Measurements from ENCODE around the gene BMP6. TPM values are rescaled to one million over a fixed set of nuclear protein-coding genes. Genes with fewer than 3 reads are reported as not detected.
A peak's percentile ranks its signal among the peaks of the same experiment; 100 is the strongest.

BMP6 gene
- total RNA-seq, 1 donor from 2014 or later = 0.41 TPM

DNA sequence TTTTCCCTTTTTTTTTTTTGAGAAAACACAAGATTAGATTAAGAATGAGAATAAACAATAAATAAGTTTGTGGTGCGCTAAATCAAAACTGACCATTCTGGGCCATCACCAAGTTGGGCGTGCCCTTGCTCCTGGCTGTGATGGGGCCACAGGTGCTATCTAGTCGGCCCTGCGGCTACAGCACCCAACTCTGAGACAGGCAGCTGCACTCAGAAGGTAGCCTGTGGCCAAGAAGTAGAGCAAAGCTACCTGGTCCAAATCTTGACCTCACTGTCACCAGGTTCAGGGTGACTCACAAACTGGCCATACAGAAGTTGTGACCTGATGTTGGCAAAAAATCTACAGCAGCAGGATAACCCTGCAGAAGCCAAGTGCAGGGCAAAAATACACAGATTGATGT lies 181.3 kb downstream of the BMP6 start:
- no peak overlapping the region for H3K4me2 ChIP-seq
- DNase-seq (ENCODE audit: low spot score) = no peak
- H3K27ac Mint-ChIP-seq = no peak overlapping the region
- H3K4me1 Mint-ChIP-seq = peaks cover 13% of the 10 kb centered on the region
- no peak overlapping the region for H3K27ac ChIP-seq
- H3K27me3 ChIP-seq = peaks cover 13% of the 10 kb centered on the region
- H3K4me1 ChIP-seq = peaks cover 8% of the 10 kb centered on the region
- H3K79me2 ChIP-seq (ENCODE audit: low read depth) = peaks cover 48% of the 10 kb centered on the region
- H3K9me3 ChIP-seq (ENCODE audit: low read depth) = no peaks in the 10 kb centered on the region
- no peak overlapping the region for H3K9ac ChIP-seq
- H3K27me3 Mint-ChIP-seq (ENCODE audit: insufficient read depth, low read depth) = peaks cover 3% of the 10 kb centered on the region
- TF ChIP-seq, protein P1, sequence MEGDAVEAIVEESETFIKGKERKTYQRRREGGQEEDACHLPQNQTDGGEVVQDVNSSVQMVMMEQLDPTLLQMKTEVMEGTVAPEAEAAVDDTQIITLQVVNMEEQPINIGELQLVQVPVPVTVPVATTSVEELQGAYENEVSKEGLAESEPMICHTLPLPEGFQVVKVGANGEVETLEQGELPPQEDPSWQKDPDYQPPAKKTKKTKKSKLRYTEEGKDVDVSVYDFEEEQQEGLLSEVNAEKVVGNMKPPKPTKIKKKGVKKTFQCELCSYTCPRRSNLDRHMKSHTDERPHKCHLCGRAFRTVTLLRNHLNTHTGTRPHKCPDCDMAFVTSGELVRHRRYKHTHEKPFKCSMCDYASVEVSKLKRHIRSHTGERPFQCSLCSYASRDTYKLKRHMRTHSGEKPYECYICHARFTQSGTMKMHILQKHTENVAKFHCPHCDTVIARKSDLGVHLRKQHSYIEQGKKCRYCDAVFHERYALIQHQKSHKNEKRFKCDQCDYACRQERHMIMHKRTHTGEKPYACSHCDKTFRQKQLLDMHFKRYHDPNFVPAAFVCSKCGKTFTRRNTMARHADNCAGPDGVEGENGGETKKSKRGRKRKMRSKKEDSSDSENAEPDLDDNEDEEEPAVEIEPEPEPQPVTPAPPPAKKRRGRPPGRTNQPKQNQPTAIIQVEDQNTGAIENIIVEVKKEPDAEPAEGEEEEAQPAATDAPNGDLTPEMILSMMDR (IDR thresholded peaks at IDR 0.05) = no peak
- TF ChIP-seq EZH2 (IDR thresholded peaks at IDR 0.05) (no peak), EZH2phosphoT487 (IDR thresholded peaks at IDR 0.05) (no peak)
- no peak overlapping the region for H2AFZ ChIP-seq (replicated peaks)
- H3K36me3 Mint-ChIP-seq = peaks cover 15% of the 10 kb centered on the region
- no peak overlapping the region for H3K4me3 ChIP-seq
- peaks cover 14% of the 10 kb centered on the region for H3F3A ChIP-seq (ENCODE audit: low read depth)
- peaks cover 21% of the 10 kb centered on the region for H4K20me1 ChIP-seq (ENCODE audit: low read depth)
- H3K4me3 Mint-ChIP-seq = no peak overlapping the region
- H3K9me3 Mint-ChIP-seq = no peaks in the 10 kb centered on the region
- no peaks in the 10 kb centered on the region for H3K36me3 ChIP-seq

DNA sequence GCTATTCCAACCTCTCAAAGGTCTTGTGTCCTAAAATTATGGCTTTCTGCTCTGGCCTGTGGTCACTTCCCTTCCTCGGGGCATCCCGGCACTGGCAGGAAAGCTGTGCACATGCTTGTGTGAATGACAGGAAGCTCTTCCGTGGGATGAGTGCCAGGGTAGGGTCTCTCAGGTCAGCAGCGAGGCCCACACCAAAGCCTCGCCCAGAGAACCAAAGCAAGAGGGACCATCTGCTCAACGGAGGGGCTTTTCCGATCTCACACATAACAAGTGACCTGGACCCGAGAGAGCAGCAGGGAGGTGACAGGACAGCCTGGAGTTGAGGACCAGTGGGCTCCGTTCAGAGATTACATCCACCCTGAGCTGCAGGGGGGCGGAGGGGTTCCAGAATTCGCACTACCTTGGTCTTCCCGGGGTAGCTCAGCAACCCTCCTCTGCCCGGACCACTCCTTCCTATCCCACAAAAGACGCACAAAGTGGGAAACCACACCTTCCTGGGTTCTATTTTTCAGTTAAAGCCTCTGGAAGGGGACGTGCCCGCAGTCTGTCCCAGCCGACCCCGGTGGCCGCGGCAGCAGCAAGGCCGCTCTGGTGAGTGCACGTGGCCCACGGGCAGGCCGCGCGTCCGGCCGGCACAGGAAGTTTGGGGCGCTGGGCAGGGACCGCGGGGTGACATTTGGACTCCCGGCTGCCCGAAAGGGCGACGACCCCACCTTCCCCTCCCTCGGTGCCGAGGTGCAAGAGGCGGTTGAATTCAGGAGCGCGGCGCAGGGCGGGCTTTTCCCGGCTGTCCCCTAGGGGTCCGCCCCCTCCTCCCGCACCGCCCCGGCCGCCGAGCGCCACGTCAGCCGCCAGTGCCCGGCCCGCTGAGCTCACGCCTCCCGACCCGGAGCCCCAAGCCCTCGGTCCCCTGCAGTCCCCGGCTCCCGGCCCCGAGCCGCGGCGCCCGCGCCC lies 183.7 kb downstream of the BMP6 start:
- Histone ChIP-seq H3K9ac (peak overlapping the region; percentile 6), H3K27ac (no peak overlapping the region), H3K4me3 (peak overlapping the region; percentile 53), H3K4me1 (peaks cover 20% of the 10 kb centered on the region), H2AFZ (replicated peaks) (peak overlapping the region; percentile 90), H3K36me3 (no peaks in the 10 kb centered on the region), H3K4me2 (peak overlapping the region; percentile 77), H4K20me1 (ENCODE audit: low read depth) (peaks cover 21% of the 10 kb centered on the region), H3K27me3 (peaks cover 29% of the 10 kb centered on the region), H3F3A (ENCODE audit: low read depth) (peaks cover 26% of the 10 kb centered on the region), H3K79me2 (ENCODE audit: low read depth) (peaks cover 48% of the 10 kb centered on the region), H3K9me3 (ENCODE audit: low read depth) (no peaks in the 10 kb centered on the region)
- H3K4me3 Mint-ChIP-seq = peak overlapping the region; percentile 90
- peak overlapping the region; percentile 24 for H3K27ac Mint-ChIP-seq
- H3K27me3 Mint-ChIP-seq (ENCODE audit: insufficient read depth, low read depth) = peaks cover 3% of the 10 kb centered on the region
- peaks cover 6% of the 10 kb centered on the region for H3K36me3 Mint-ChIP-seq
- H3K4me1 Mint-ChIP-seq = peaks cover 13% of the 10 kb centered on the region
- TF ChIP-seq, protein P1 (IDR thresholded peaks at IDR 0.05) = no peak
- TF ChIP-seq EZH2phosphoT487 (IDR thresholded peaks at IDR 0.05) = no peak
- peak; percentile 1 for TF ChIP-seq EZH2 (IDR thresholded peaks at IDR 0.05)
- peak; percentile 77 for DNase-seq (ENCODE audit: low spot score)
- H3K9me3 Mint-ChIP-seq = no peaks in the 10 kb centered on the region

DNA sequence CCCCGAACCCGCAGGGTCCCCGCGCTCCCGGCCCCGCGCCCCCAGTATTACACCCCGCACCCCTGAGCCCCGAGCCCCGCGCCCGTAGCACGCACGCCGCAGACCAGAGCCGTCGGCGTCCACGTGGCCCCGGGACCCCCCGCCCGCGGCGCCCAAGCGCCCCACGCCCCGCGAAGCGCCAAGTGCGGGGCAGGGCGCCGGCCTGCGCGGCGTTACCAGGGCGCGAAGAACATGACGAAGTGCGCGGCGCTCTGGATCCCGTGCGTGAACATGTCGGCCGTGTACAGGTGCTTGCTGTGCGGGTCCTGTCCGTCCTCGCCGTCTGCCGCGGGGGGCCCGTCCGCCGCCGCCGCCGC lies 184.4 kb downstream of the BMP6 start:
- Histone ChIP-seq H3K36me3 (no peaks in the 10 kb centered on the region), H3K79me2 (ENCODE audit: low read depth) (peaks cover 48% of the 10 kb centered on the region), H3K9ac (no peak overlapping the region), H3K27ac (no peak overlapping the region), H2AFZ (replicated peaks) (peak overlapping the region; percentile 90), H3K4me2 (peak overlapping the region; percentile 77), H4K20me1 (ENCODE audit: low read depth) (peaks cover 21% of the 10 kb centered on the region), H3K4me1 (peaks cover 20% of the 10 kb centered on the region), H3K27me3 (peaks cover 35% of the 10 kb centered on the region), H3K9me3 (ENCODE audit: low read depth) (no peaks in the 10 kb centered on the region), H3F3A (ENCODE audit: low read depth) (peaks cover 26% of the 10 kb centered on the region), H3K4me3 (peak overlapping the region; percentile 53)
- Mint-ChIP-seq H3K36me3 (peaks cover 2% of the 10 kb centered on the region), H3K27me3 (ENCODE audit: insufficient read depth, low read depth) (peaks cover 3% of the 10 kb centered on the region), H3K4me3 (no peak overlapping the region), H3K4me1 (peaks cover 13% of the 10 kb centered on the region), H3K27ac (no peak overlapping the region), H3K9me3 (no peaks in the 10 kb centered on the region)
- no peak for DNase-seq (ENCODE audit: low spot score)
- TF ChIP-seq, protein P1 (IDR thresholded peaks at IDR 0.05) = no peak
- no peak for TF ChIP-seq EZH2 (IDR thresholded peaks at IDR 0.05)
- TF ChIP-seq EZH2phosphoT487 (IDR thresholded peaks at IDR 0.05) = no peak
